Liver (tissue), 3 donors: ENCODE results near the gene GALNTL6.

Experiments used
- ATF3 ChIP-seq: IDR thresholded peaks from 2 replicates; pipeline ENCODE4 v1.6.1; 2016; ENCODE audit warnings: antibody characterized with exemption
- CTCF ChIP-seq: fragments of 150-350 bp; IDR thresholded peaks from 2 replicates; pipeline ENCODE4 v1.5.1; 2017; ENCODE audit warnings: improper control_type of control experiment, low read depth, low read length; ENCODE audit not compliant: missing input control
- GABPA ChIP-seq, 2 donors: IDR thresholded peaks in 1 of 2; conservative IDR thresholded peaks in 1 of 2; 2 replicates each; pipeline ENCODE4 v1.6.1; 2016; ENCODE audit warnings: antibody characterized with exemption in 2 of 2, mild to moderate bottlenecking in 1 of 2, moderate library complexity in 1 of 2
- JUND ChIP-seq, 2 donors: IDR thresholded peaks; 2 replicates each; pipeline ENCODE4 v1.6.1; 2016; ENCODE audit warnings: antibody characterized with exemption in 2 of 2
- ZBTB33 ChIP-seq: IDR thresholded peaks from 2 replicates; pipeline ENCODE4 v1.6.1; 2016; ENCODE audit warnings: antibody characterized with exemption
- donor health status: healthy.
- donor health status: healthy.

GRCh38 chr4:172868271-172868670 lies 1055.1 kb downstream of the GALNTL6 start:
- TF ChIP-seq ZBTB33 (no peak), CTCF (no peak), GABPA (IDR thresholded peaks at IDR 0.05 in 1 of 2, conservative IDR thresholded peaks at IDR 0.05 in 1 of 2) (no peak), JUND (IDR thresholded peaks at IDR 0.05) (no peak), ATF3 (no peak)
